ENCODE data around the gene AKAP8L.

GRCh38 chr19:15379999-15380647 lies 38.7 kb downstream of the AKAP8L start:
- no peak for TF ChIP-seq CTCF (conservative IDR thresholded peaks at IDR 0.05; ENCODE audit: low read depth, low read length)
- TF ChIP-seq EZH2 (IDR thresholded peaks at IDR 0.05; ENCODE audit: borderline replicate concordance, low read depth, low read length, poor library complexity, severe bottlenecking) = no peak
